GM21723 (cell line): Measurements from ENCODE around the gene OTOF.

ENCODE experiments used
- ATAC-seq: cut with Tn5 transposase; IDR thresholded peaks from one replicate; pipeline ENCODE4 v1.9.1; 2021; ENCODE audit warnings: mild to moderate bottlenecking, moderate library complexity; ENCODE audit not compliant: unreplicated experiment

OTOF gene

GRCh38 chr2:26477911-26478253 lies at the start of gene OTOF:
OTOF (minus strand) TSS chr2:26478124.
- ATAC-seq = no peak

- ATAC-seq = no peak
These were observed 48.7 kb upstream of the OTOF start for GRCh38 chr2:26526589-26526988.

- ATAC-seq = no peak
These were observed 48.2 kb upstream of the OTOF start for GRCh38 chr2:26526105-26526504.

- ATAC-seq = no peak
These were observed 45.8 kb upstream of the OTOF start for GRCh38 chr2:26523750-26524149.

- ATAC-seq = no peak
These were observed 44.8 kb upstream of the OTOF start for GRCh38 chr2:26522751-26523171.

GRCh38 chr2:26522325-26522724 lies 44.4 kb upstream of the OTOF start:
- no peak for ATAC-seq

GRCh38 chr2:26521913-26522180 lies 43.9 kb upstream of the OTOF start:
- no peak for ATAC-seq

GRCh38 chr2:26521054-26521912 lies 43.4 kb upstream of the OTOF start:
- ATAC-seq = no peak

GRCh38 chr2:26520148-26520449 lies 42.2 kb upstream of the OTOF start:
- no peak for ATAC-seq

- no peak for ATAC-seq
These were observed 41.6 kb upstream of the OTOF start for GRCh38 chr2:26519396-26520147.

- no peak for ATAC-seq
These were observed 38.9 kb upstream of the OTOF start for GRCh38 chr2:26516781-26517180.

GRCh38 chr2:26516246-26516645 lies 38.3 kb upstream of the OTOF start:
- ATAC-seq = no peak

- ATAC-seq = no peak
These were observed 37.8 kb upstream of the OTOF start for GRCh38 chr2:26515771-26516170.

- no peak for ATAC-seq
These were observed 36.1 kb upstream of the OTOF start for GRCh38 chr2:26514045-26514444.

- ATAC-seq = no peak
These were observed 35.3 kb upstream of the OTOF start for GRCh38 chr2:26513261-26513660.

GRCh38 chr2:26511466-26511865 lies 33.5 kb upstream of the OTOF start:
- ATAC-seq = no peak

GRCh38 chr2:26510344-26510973 lies 32.5 kb upstream of the OTOF start:
- ATAC-seq = no peak

- ATAC-seq = no peak
These were observed 31.2 kb upstream of the OTOF start for GRCh38 chr2:26509141-26509540.

GRCh38 chr2:26507932-26508331 lies 30.0 kb upstream of the OTOF start:
- no peak for ATAC-seq

- no peak for ATAC-seq
These were observed 29.2 kb upstream of the OTOF start for GRCh38 chr2:26507088-26507487.

GRCh38 chr2:26506279-26506678 lies 28.4 kb upstream of the OTOF start:
- no peak for ATAC-seq

GRCh38 chr2:26504002-26504401 lies 26.1 kb upstream of the OTOF start:
- no peak for ATAC-seq
